GM19193 (cell line): ENCODE measurements around the gene PLXDC1.

Experiments
- POLR2A ChIP-seq: IDR thresholded peaks from 4 replicates; pipeline ENCODE4 v1.6.1; 2011; ENCODE audit not compliant: insufficient read depth, insufficient read length; ENCODE audit errors: extremely low read depth

Gene PLXDC1

GRCh38 chr17:39147221-39148185 is 3.9 kb downstream of the PLXDC1 start:
- TF ChIP-seq POLR2A = no peak

GRCh38 chr17:39146273-39146672 is 5.2 kb downstream of the PLXDC1 start:
- no peak for TF ChIP-seq POLR2A

GRCh38 chr17:39145143-39145542 is 6.3 kb downstream of the PLXDC1 start:
- no peak for TF ChIP-seq POLR2A

GRCh38 chr17:39144416-39144840 is 7.0 kb downstream of the PLXDC1 start:
- TF ChIP-seq POLR2A = no peak

- TF ChIP-seq POLR2A = no peak
Measured at GRCh38 chr17:39143552-39144093, 7.8 kb downstream of the PLXDC1 start.

- no peak for TF ChIP-seq POLR2A
Measured at GRCh38 chr17:39141915-39142664, 9.3 kb downstream of the PLXDC1 start.

- no peak for TF ChIP-seq POLR2A
Measured at GRCh38 chr17:39141294-39141693, 10.1 kb downstream of the PLXDC1 start.

- TF ChIP-seq POLR2A = no peak
Measured at GRCh38 chr17:39139561-39139960, 11.9 kb downstream of the PLXDC1 start.

- TF ChIP-seq POLR2A = no peak
Measured at GRCh38 chr17:39139161-39139511, 12.3 kb downstream of the PLXDC1 start.

- TF ChIP-seq POLR2A = no peak
Measured at GRCh38 chr17:39138431-39139160, 12.8 kb downstream of the PLXDC1 start.

- TF ChIP-seq POLR2A = no peak
Measured at GRCh38 chr17:39134878-39135277, 16.6 kb downstream of the PLXDC1 start.

GRCh38 chr17:39132192-39132610 is 19.2 kb downstream of the PLXDC1 start:
- TF ChIP-seq POLR2A = no peak

GRCh38 chr17:39131616-39132015 is 19.8 kb downstream of the PLXDC1 start:
- TF ChIP-seq POLR2A = no peak

GRCh38 chr17:39130205-39130604 is 21.2 kb downstream of the PLXDC1 start:
- TF ChIP-seq POLR2A = no peak

GRCh38 chr17:39126436-39126835 is 25.0 kb downstream of the PLXDC1 start:
- no peak for TF ChIP-seq POLR2A
